GM19240 (cell line): ENCODE results near the gene ENAH.
A peak's percentile ranks its signal among the peaks of the same experiment; 100 is the strongest.
"Not testable (repeated sequence)": the region's sequence is repeated elsewhere in the genome, so short reads cannot be mapped to it uniquely, and the experiment has no call there.

Experiments used
- DNase-seq: peaks from one replicate; pipeline ENCODE4 v3.0.0; 2011; ENCODE audit warnings: low spot score; ENCODE audit not compliant: insufficient read length

The ENAH gene

GRCh38 chr1:225474986-225475820 is 177.7 kb downstream of the ENAH start:
- DNase-seq: peak; percentile 57

- DNase-seq: no peak
Measured at GRCh38 chr1:225474439-225474985, 178.4 kb downstream of the ENAH start.

GRCh38 chr1:225473676-225474438 is 179.1 kb downstream of the ENAH start:
- DNase-seq: not testable (repeated sequence)

DNA sequence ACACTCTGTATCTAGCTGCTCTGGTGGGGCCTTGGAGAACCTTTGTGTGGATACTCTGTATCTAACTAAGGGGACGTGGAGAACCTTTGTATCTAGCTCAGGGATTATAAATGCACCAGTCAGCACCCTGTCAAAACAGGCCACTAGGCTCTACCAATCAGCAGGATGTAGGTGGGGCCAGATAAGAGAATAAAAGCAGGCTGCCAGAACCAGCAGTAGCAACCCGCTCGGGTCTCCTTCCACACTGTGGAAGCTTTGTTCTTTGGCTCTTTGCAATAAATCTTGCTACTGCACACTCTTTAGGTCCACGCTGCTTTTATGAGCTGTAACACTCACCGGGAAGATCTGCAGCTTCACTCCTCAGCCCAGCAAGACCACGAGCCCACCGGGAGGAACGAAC is 179.7 kb downstream of the ENAH start:
- DNase-seq: not testable (repeated sequence)

DNA sequence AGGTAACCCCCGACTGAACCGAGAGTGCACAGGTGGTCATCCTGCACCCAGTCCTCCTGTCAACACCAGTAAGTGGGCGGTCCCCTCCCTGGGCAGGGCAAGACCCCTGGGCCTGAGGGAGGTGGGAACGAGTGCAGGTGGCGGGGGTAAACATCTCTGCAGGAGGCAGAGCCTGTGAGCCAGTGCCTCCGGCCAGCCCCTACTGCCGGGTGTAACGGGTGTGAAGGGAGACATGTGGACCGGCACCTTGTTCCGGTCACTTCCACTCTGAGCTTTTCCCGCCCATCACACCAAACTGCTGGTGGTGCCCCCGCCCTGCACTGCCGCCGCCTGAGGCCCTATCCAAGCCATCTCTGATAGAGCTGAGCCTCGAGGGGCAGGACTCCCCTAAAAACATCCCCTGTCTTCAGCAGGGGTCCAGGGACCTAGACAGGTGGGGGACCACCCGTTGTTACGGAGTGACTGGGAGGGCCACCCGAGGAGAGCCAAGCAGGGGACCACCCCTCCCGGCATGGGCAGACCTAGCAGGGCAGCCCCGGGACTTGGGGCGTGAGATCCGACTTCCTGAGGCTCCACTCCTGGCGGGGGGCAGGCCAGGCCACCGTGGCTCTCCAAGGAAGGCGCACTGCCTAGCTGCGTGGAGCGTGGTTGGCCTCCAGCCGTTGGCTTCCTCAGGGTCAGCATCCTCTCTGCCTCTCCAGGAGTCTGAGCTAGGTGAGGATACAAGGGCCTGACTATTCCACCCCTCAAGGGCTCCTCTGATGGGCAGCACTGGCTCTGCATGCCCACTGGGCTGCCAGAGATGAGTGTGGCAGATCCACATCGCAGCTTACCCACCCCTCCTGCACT is 181.2 kb downstream of the ENAH start:
- DNase-seq: no peak

DNA sequence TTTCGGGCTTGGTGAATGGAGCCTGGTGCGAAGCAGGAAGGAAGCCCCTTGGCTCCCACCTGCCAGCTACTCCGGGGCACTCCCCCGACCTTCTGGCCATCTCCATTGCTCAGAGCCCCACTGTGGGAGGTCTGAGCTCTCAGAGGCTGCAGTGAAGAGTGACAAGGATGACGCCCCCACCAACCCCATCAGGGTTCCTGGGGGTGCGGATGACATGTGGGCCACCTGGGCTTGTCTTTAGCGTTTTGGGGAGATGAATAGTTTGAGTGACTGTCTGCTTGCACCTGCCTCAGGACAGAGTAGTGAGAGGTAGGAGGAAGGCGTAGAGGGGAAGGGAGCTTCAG is 181.8 kb downstream of the ENAH start:
- no peak for DNase-seq

GRCh38 chr1:225470211-225471108 is 182.5 kb downstream of the ENAH start:
- no peak for DNase-seq

DNA sequence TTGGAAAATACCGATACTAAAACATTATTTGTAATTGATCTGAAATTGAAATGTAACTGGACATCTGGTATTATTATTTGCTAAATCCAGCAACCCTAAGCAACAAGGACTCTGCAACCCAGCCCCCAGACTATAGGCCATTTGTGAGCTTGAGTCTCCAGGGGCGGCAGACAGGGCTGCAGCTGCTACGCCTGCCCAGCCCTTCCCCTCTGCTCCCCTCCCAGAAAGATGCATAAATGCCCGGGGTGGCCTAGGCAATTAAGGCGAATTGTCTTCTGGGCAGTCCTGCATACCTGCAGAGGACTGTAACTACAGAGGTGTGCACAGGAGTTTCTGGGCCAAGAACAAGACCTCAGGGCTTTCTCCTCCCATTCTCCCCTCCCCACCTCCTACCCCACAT is 183.9 kb downstream of the ENAH start:
- DNase-seq: no peak

DNA sequence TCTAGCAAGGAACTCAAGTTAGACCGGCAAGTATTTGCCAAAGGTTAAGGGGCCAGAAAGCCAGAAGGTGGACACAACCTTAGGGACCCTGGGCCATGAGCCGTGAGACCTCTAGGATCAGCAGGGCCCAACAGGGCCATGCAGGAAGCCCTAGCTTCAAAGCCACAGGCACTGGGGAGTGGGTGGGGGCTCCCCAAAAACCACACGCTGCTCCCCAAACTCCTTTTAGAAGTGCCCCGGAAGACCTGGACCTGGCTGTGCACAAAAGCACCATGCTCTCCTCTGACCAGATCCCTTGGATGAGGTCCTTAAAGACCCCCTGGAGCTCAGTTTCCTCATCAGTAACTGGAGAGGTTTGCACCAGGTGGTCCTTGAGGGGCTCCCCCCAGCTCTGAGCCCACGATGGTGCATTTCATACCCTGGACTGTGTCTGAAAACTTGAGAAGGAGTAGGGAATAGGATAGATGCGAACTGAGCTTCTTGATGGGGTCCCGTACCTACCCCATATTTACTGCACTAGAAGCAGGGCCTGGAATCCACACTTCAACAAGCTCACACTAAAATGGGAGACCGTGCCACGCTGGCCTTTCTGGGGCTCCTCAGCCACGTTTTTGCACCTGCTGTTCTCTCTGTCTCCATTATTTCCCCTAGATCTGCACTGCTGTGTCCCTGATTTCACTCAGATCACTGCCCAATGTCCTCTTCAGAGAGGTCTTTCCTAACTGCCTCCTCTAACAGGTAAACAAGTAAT is 184.5 kb downstream of the ENAH start:
- no peak for DNase-seq

GRCh38 chr1:225467193-225468020 is 185.5 kb downstream of the ENAH start:
- DNase-seq: peak; percentile 85

DNA sequence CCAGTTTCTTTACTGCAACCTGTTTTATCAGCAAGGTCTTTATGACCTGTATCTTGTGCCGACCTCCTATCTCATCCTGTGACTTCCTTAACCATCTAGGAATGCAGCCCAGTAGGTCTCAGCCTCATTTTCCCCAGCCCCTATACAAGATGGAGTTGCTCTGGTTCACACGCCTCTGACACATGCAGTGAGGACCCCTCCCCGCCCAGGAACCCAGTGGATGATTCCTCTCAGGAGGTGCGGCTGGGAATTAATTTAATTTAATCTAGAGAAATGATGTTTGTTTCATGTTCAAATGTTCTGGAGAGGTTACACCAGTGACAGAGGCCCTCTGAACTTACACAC is 186.1 kb downstream of the ENAH start:
- no peak for DNase-seq

- DNase-seq: no peak
Measured at GRCh38 chr1:225465793-225466517, 187.0 kb downstream of the ENAH start.

DNA sequence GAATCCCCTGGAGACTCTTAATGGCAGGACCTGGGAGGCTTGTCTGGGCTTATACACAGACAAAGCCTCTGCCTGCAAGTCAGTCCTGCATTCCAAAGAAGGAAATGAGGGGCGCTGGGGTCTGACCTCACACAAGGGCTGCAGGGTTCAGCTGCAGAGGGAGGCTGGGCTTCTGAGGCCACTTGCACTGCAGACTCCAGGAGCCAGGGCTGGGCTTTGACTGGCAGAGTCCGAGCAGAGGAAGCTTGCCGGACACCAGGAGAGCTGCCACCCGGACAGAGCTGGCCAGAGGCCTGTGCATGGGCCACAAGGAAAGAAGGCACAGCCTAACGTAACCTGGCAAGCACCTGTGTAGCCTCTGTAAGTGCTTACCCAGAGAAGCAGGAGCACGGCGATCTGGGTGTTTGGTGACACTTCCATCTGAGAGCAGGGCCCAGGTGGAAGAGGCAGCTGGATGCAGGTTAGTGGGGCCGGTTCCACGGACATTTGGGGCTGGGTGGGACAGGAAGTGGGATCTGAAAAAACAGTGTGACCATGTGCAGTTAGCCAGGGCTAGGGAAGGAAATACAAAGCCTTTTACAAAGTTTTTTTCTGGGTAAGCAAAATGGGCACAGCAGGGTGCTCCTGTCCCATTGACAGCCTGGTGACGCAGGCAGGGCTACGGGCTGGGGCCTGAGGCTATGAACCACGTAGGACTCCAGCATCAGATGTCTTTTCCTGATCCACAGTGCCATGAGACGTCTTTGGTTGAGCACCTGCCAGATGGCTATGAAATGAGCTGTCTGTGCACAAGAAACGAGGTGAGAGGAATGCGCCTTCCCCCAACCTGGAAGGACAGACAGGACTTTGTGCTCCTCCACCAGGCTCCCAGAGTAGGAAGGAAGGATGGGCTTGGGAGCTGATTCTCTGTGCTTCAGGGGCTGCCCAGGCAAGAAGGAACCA is 187.8 kb downstream of the ENAH start:
- no peak for DNase-seq

DNA sequence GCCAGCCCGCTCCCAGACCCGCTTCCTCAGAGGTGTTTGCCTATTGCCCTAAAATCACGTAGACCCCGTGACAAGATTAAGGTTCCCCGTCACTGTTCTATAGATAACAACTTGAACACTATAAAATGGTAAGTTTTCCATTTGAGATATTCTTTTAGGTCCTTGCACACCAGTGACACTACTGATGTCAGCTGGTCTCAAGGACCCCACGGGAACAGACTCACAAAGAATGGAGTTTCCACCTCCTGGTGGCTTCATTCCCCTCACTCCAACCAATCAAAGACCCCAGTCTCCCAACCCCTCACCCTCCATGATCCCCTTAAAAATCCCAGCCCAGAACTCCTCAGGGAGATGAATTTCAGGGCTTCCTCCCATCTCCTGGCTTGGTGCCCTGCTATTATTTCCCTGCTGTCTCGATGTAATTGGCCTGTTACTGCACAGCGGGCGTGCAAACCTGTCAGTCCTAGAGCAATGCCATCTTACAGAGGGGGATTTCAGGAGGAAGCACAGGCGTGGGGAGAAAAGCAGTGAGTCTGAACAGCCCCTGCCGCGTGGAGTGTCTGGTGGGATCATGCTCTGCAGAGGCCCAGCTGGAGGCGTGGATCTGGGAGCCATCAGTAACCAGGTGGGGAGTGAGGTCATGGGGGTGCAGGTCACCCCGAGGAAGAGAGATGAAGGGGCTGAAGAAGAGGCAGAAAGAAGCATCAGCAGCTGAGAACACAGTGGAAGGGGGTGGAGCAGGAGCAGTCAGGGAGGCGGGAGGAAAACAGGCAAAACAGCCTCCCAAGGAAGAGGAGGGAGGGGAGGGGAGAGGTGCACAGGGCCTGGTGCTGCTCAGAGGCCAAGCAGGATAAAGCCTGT is 190.0 kb downstream of the ENAH start:
- DNase-seq: no peak

GRCh38 chr1:225462429-225462713 is 190.6 kb downstream of the ENAH start:
- DNase-seq: no peak
